Measurements from ENCODE around the gene TTC39B.
"Not testable (repeated sequence)": the region's sequence is repeated elsewhere in the genome, so short reads cannot be mapped to it uniquely, and the experiment has no call there.

Gene TTC39B

GRCh38 chr9:15262581-15262980, 44.4 kb downstream of the TTC39B start:
- DNase-seq: no peak

- no peak for DNase-seq
These were observed 50.6 kb downstream of the TTC39B start for GRCh38 chr9:15256426-15256825.

GRCh38 chr9:15253786-15254185, 53.2 kb downstream of the TTC39B start:
- no peak for DNase-seq

GRCh38 chr9:15253197-15253596, 53.8 kb downstream of the TTC39B start:
- DNase-seq: no peak

- no peak for DNase-seq
These were observed 57.0 kb downstream of the TTC39B start for GRCh38 chr9:15249981-15250380.

GRCh38 chr9:15249042-15249818, 57.8 kb downstream of the TTC39B start:
- no peak for DNase-seq

GRCh38 chr9:15248621-15249020, 58.4 kb downstream of the TTC39B start:
- no peak for DNase-seq

GRCh38 chr9:15248081-15248480, 58.9 kb downstream of the TTC39B start:
- DNase-seq: no peak

GRCh38 chr9:15246708-15247107, 60.3 kb downstream of the TTC39B start:
- DNase-seq: no peak

GRCh38 chr9:15246243-15246642, 60.8 kb downstream of the TTC39B start:
- DNase-seq: no peak

GRCh38 chr9:15244001-15244441, 63.0 kb downstream of the TTC39B start:
- DNase-seq: no peak

- no peak for DNase-seq
These were observed 63.9 kb downstream of the TTC39B start for GRCh38 chr9:15243081-15243480.

- DNase-seq: no peak
These were observed 66.1 kb downstream of the TTC39B start for GRCh38 chr9:15240927-15241326.

GRCh38 chr9:15239816-15240215, 67.2 kb downstream of the TTC39B start:
- DNase-seq: no peak

- DNase-seq: no peak
These were observed 68.4 kb downstream of the TTC39B start for GRCh38 chr9:15238646-15239045.

- DNase-seq: no peak
These were observed 71.4 kb downstream of the TTC39B start for GRCh38 chr9:15235658-15236057.

- not testable (repeated sequence) for DNase-seq
These were observed 73.0 kb downstream of the TTC39B start for GRCh38 chr9:15233941-15234490.

GRCh38 chr9:15232706-15233280, 74.2 kb downstream of the TTC39B start:
- DNase-seq: not testable (repeated sequence)

- no peak for DNase-seq
These were observed 75.0 kb downstream of the TTC39B start for GRCh38 chr9:15231788-15232635.

GRCh38 chr9:15229409-15229808, 77.6 kb downstream of the TTC39B start:
- no peak for DNase-seq

- no peak for DNase-seq
These were observed 79.5 kb downstream of the TTC39B start for GRCh38 chr9:15227491-15227890.

GRCh38 chr9:15225564-15226126, 81.4 kb downstream of the TTC39B start:
- no peak for DNase-seq

GRCh38 chr9:15222313-15222712, 84.7 kb downstream of the TTC39B start:
- DNase-seq: no peak
